Fibroblast of lung (primary cell): ENCODE results near the gene PPIL4. TPM values are rescaled to one million over a fixed set of nuclear protein-coding genes. Genes with fewer than 3 reads are reported as not detected.

ENCODE experiments used
- DNase-seq, 2 donors: peaks; one replicate each; pipeline versions ENCODE4 v3.0.0 to v3.0.0-alpha.2; 2010; ENCODE audit warnings: low read depth in 2 of 2
- H2AFZ ChIP-seq: 2 replicates; pipeline ENCODE4 v1.5.1; 2012; ENCODE audit warnings: low read length, control low read depth, inconsistent platforms
- H3K27ac ChIP-seq: 2 replicates; pipeline ENCODE4 v1.5.1; 2011; ENCODE audit warnings: low read length, control low read depth; ENCODE audit not compliant: insufficient read depth
- H3K27me3 ChIP-seq: 2 replicates; pipeline ENCODE4 v1.5.1; 2011; ENCODE audit warnings: mild to moderate bottlenecking, low read length; ENCODE audit not compliant: control insufficient read depth, insufficient read depth
- H3K36me3 ChIP-seq: 2 replicates; pipeline ENCODE4 v1.5.1; 2011; ENCODE audit warnings: low read length; ENCODE audit not compliant: control insufficient read depth, insufficient read depth
- H3K4me1 ChIP-seq: 2 replicates; pipeline ENCODE4 v1.5.1; 2011; ENCODE audit warnings: low read length; ENCODE audit not compliant: control insufficient read depth, insufficient read depth; ENCODE audit errors: extremely low read depth
- H3K4me2 ChIP-seq: 2 replicates; pipeline ENCODE4 v1.5.1; 2011; ENCODE audit warnings: low read length, control low read depth; ENCODE audit not compliant: insufficient read depth; ENCODE audit errors: extremely low read depth
- H3K4me3 ChIP-seq, 4 experiments: fragments of 200-600 bp in 1 of 4; sonication (generic) in 1 of 4; replicated peaks in 1 of 4; 2 replicates each; pipeline ENCODE4 v1.5.1; 2011 to 2016; ENCODE audit warnings: low read length in 4 of 4, low read depth in 3 of 4, mild to moderate bottlenecking in 3 of 4, control low read depth in 2 of 4, inconsistent platforms in 1 of 4, mixed read lengths in 1 of 4; ENCODE audit not compliant: insufficient read depth in 1 of 4; ENCODE audit errors: control extremely low read depth in 1 of 4
- H3K79me2 ChIP-seq: 2 replicates; pipeline ENCODE4 v1.5.1; 2012; ENCODE audit warnings: mild to moderate bottlenecking, low read length, inconsistent platforms; ENCODE audit not compliant: control insufficient read depth, insufficient read depth
- H3K9ac ChIP-seq: 2 replicates; pipeline ENCODE4 v1.5.1; 2011; ENCODE audit warnings: mild to moderate bottlenecking, low read length, control low read depth; ENCODE audit not compliant: insufficient read depth
- H3K9me3 ChIP-seq: 2 replicates; pipeline ENCODE4 v1.5.1; 2012; ENCODE audit warnings: low read depth, low read length; ENCODE audit not compliant: control insufficient read depth, insufficient read depth
- H4K20me1 ChIP-seq: 2 replicates; pipeline ENCODE4 v1.5.1; 2011; ENCODE audit warnings: low read length; ENCODE audit not compliant: control insufficient read depth, insufficient read depth; ENCODE audit errors: extremely low read depth
- CTCF ChIP-seq, 2 donors: IDR thresholded peaks in 1 of 2; conservative IDR thresholded peaks in 1 of 2; 1 replicate in 1 of 2; 2 replicates in 1 of 2; pipeline ENCODE4 v1.5.1; 2011 to 2012; ENCODE audit warnings: low read length in 2 of 2, control low read depth in 1 of 2, inconsistent platforms in 1 of 2, low read depth in 1 of 2, mild to moderate bottlenecking in 1 of 2
- EZH2 ChIP-seq: IDR thresholded peaks from 2 replicates; pipeline ENCODE4 v1.5.1; 2012; ENCODE audit warnings: low read length, control low read depth, mild to moderate bottlenecking; ENCODE audit errors: missing control alignments
- polyA plus RNA-seq, 2 donors: library from polyadenylated mRNA; depleted of rRNA in 1 of 2; stranded (reverse) in 1 of 2; unstranded in 1 of 2; fragments of >200 nt; gene quantifications; 2 replicates each; pipeline ENCODE4 v1.2.1, GENCODE V29; 2011 to 2012; ENCODE audit warnings: missing spikeins in 1 of 2
- total RNA-seq: library from RNA; depleted of rRNA; stranded (reverse); fragments of >200 nt; gene quantifications from 2 replicates; pipeline ENCODE4 v1.2.1, GENCODE V29; 2014

Gene PPIL4
- total and polyA plus RNA-seq, 2 donors (not counting 1 experiment from before 2014, with no cell fraction given) = 15.9 to 37.5 TPM

GRCh38 chr6:149515494-149515893 lies 30.3 kb downstream of the PPIL4 start:
- Histone ChIP-seq H2AFZ (no peak overlapping the region), H3K4me2 (no peak overlapping the region), H3K9me3 (no peaks in the 10 kb centered on the region), H3K4me3 (no peak overlapping the region), H4K20me1 (no peaks in the 10 kb centered on the region), H3K9ac (no peak overlapping the region), H3K27me3 (no peaks in the 10 kb centered on the region), H3K4me1 (no peaks in the 10 kb centered on the region), H3K27ac (no peak overlapping the region), H3K36me3 (no peaks in the 10 kb centered on the region), H3K79me2 (no peaks in the 10 kb centered on the region)
- no peak for DNase-seq
- TF ChIP-seq CTCF (conservative IDR thresholded peaks at IDR 0.05 in 1 of 2, IDR thresholded peaks at IDR 0.05 in 1 of 2; ENCODE audit: low read depth in 1 of 2, low read length in 2 of 2) (no peak), EZH2 (no peak)

- Histone ChIP-seq H3K9ac (no peak overlapping the region), H3K27me3 (no peaks in the 10 kb centered on the region), H3K36me3 (no peaks in the 10 kb centered on the region), H3K4me3 (no peak overlapping the region), H2AFZ (no peak overlapping the region), H3K27ac (no peak overlapping the region), H4K20me1 (no peaks in the 10 kb centered on the region), H3K79me2 (no peaks in the 10 kb centered on the region), H3K4me2 (no peak overlapping the region), H3K9me3 (no peaks in the 10 kb centered on the region), H3K4me1 (no peaks in the 10 kb centered on the region)
- peak in 1 of 2 donors; percentile 65 for DNase-seq
- TF ChIP-seq EZH2 (no peak), CTCF (conservative IDR thresholded peaks at IDR 0.05 in 1 of 2, IDR thresholded peaks at IDR 0.05 in 1 of 2; ENCODE audit: low read depth in 1 of 2, low read length in 2 of 2) (no peak)
Observed at GRCh38 chr6:149513915-149514314, 31.9 kb downstream of the PPIL4 start.

- H3K36me3 ChIP-seq = no peaks in the 10 kb centered on the region
- no peak for DNase-seq
- no peak overlapping the region for H3K4me3 ChIP-seq
- H3K9ac ChIP-seq = no peak overlapping the region
- H3K27me3 ChIP-seq = no peaks in the 10 kb centered on the region
- TF ChIP-seq EZH2 = no peak
- TF ChIP-seq CTCF (conservative IDR thresholded peaks at IDR 0.05 in 1 of 2, IDR thresholded peaks at IDR 0.05 in 1 of 2; ENCODE audit: low read depth in 1 of 2, low read length in 2 of 2) = no peak
- H3K4me2 ChIP-seq = no peak overlapping the region
- no peak overlapping the region for H3K27ac ChIP-seq
- no peaks in the 10 kb centered on the region for H4K20me1 ChIP-seq
- H3K79me2 ChIP-seq = no peaks in the 10 kb centered on the region
- H2AFZ ChIP-seq = no peak overlapping the region
- no peaks in the 10 kb centered on the region for H3K4me1 ChIP-seq
- no peaks in the 10 kb centered on the region for H3K9me3 ChIP-seq
Observed at GRCh38 chr6:149510793-149511512, 34.9 kb downstream of the PPIL4 start.
